HG02623 (cell line): ENCODE data around the gene POLR3G.

ENCODE experiments used
- ATAC-seq: cut with Tn5 transposase; IDR thresholded peaks from one replicate; pipeline ENCODE4 v1.9.1; 2021; ENCODE audit warnings: moderate library complexity; ENCODE audit not compliant: unreplicated experiment

Gene POLR3G

DNA sequence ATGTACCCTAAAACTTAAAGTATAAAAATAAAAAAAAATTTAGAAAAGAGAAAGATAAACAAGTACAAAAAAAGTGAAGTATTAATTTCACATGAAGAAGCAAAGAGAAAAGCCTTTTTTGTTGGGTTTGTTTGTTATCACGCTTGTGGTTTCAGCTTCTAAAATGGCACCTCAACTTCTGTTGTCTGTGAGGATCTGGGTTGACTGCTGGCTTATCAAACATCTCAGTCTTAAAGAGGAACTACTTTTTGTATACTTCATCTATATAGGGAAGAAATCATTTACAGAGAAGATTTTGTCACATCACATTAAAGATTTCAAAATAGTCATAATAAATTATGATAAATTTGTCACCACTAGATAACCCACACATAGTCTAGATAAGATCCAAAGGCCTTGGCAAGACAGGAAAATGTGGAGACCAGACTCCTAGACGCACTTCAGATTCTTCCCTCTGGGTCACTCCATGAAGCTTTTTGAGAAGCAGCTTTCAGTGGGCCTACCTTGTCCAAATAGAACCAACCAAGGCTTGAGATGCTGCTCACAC, 75.1 kb downstream of the POLR3G start:
- ATAC-seq: no peak

DNA sequence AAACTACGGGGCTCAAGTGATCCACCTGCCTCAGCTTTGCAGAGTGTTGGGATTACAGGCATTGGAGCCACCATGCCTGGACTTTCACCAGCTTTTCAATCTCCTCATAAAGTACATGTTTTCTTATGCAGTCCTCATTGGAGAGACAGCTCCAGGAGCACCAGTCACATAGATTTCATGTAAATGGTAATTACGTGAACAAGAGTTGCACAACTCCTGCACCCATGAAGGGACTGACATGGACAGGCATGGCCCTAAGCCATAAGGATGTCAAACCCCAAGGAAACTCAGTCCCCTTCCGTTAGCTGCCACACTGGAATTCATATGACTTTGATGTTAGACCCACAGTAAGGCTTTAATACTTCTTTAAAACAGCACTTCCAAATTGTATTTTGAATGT, 76.3 kb downstream of the POLR3G start:
- no peak for ATAC-seq

DNA sequence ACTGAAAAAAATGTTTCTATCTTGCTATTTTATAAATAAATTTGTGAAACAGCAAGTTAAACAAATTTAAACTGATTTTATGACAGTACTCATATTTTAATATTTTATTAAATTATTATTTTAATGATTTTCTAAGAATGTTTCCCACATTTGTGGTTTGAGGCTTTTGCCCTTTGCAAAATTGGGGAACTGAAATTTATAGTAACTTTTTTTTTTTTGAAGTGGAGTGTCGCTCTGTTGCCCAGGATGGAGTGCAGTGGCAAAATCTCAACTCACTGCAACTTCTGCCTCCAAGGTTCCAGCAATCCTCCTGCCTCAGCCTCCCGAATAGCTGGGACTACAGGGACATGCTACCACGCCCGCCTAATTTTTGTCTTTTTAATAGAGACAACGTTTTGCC, 76.7 kb downstream of the POLR3G start:
- no peak for ATAC-seq

DNA sequence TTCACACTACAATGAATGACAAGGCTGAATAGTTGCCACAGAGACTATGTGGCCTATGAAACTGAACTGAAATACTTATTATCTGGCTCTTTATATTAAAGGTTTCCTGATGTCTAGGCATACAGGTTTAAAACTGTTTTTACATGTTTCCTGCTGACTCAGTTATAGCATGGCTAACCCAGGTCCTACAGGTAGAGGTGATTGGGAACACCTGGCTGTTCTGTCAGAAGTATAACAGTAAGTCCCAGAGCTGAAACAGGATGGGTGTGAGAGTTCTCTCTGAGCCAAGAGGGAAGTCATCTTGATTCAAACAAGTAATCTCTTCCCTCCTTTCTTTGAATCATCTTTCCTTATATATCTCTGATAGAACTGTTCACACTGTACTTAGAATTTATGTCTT, 79.0 kb downstream of the POLR3G start:
- ATAC-seq: no peak

GRCh38 chr5:90554358-90555006, 79.8 kb downstream of the POLR3G start:
- ATAC-seq: no peak

- no peak for ATAC-seq
These were observed 81.0 kb downstream of the POLR3G start for GRCh38 chr5:90555666-90556065.

DNA sequence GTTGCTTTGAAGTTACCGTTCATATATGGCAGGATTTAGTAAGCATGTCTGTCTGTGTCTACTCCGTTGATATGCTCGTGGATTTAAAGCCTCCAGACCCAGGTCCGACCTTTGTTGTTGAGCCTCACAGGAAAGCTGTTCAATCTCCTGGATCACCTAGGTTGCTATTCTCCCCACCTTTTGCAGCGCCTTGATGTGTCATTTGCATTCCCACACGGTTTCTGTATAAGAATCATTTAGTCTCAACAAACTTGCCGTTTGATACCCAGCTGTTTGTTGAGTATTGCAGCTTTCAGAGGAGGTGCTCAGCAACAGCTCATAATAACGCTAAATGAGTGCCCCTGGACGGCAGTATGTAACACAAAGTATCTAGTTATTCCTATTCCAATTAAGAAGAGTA, 82.7 kb downstream of the POLR3G start:
- no peak for ATAC-seq

GRCh38 chr5:90557871-90558270, 83.2 kb downstream of the POLR3G start:
- no peak for ATAC-seq

- no peak for ATAC-seq
These were observed 83.9 kb downstream of the POLR3G start, which contains the start of gene ADGRV1 for GRCh38 chr5:90558344-90559192. Gene ADGRV1 (plus strand): TSS chr5:90558797. CDS start chr5:90558896, 99 bp downstream.

DNA sequence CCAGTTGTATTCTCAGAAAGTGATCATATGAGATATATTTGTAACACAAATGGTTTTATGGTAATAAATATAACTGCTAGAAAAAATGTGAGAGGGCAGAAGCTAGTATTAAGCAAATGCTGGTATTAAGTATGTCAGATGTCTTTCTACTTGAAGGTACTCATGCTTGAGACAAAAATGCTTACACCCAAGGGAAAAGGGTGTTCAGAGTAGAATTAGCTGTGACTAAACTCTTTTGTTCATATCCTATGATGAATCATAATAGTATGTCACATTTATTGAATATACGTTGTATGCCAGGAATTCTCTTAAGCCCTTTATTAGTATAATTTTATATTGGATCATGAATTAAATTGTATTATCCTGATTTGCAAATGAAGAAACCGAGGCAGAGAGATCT, 86.1 kb downstream of the POLR3G start:
- no peak for ATAC-seq

DNA sequence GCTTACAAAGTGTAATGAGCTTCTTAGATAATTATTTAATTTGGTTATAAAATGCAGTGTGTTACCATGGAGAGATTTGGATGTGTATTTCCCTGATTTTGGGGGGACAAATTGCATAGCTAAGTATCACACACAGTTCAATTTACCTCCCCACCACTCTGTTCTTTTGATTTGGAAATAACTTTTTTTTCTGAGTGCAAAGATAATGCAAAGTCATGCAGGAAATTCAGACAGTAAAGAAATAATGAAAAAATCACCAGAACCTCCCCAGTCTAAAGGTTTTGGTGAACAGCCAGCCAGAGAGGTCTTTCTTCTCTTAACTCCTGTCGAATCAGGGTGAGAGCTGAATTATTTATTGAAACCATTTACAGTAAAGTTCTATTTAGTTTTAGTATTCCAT, 87.1 kb downstream of the POLR3G start:
- ATAC-seq: no peak

DNA sequence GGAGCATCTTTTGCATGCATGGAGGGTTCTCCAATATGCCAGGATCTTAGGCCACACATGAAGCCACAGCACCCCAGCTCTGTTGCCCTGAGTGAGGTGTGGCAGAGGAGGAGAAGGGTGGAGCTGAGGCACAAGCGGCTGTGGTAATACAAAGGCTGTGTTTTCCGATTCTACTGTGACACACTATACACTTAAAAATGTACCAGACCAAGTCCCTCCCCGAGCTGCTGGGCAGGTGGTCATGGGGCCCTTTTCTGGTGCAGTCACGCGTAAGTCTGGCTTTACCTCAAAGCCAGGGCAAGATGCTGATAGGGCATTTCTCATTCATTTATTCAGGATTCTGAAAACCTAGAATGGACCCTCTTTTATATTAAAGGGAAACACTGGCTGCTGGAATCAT, 87.7 kb downstream of the POLR3G start:
- ATAC-seq: no peak

DNA sequence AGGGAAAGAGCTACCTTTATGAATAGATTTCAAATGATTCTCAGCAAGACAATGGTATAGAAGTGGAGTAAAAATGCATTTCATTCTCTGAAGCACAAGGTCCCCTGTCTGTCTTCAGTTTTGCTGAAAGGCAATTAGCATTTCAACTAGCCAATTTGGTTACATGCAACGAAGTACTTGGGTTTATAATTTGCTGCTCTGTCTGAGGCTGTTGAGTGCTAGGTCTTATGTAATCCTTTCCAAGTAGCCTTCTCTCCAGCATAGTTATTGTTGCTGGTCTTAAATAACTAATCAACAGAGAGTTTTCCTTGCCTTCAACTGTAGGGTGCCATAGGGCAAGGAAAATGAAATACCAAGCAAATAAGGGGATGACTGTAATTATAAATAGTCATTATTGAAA, 88.4 kb downstream of the POLR3G start:
- ATAC-seq: no peak
